22Rv1 (cell line): ENCODE data around the gene MAP1S.

Experiments used
- CTCF ChIP-seq: fragments of 450-650 bp; IDR thresholded peaks from 2 replicates; pipeline ENCODE4 v1.5.1; 2017; ENCODE audit warnings: mild to moderate bottlenecking
- ZFX ChIP-seq: fragments of 450-650 bp; IDR thresholded peaks from 2 replicates; pipeline ENCODE4 v1.6.1; 2017; ENCODE audit warnings: antibody characterized with exemption, borderline replicate concordance

- peak; percentile 43 for TF ChIP-seq CTCF
- TF ChIP-seq ZFX, result no peak
Observed at GRCh38 chr19:17677002-17677401, 42.3 kb upstream of the MAP1S start.
